B cell (primary cell): ENCODE results near the gene PRKCB. TPM values are rescaled to one million over a fixed set of nuclear protein-coding genes. Genes with fewer than 3 reads are reported as not detected.
A peak's percentile ranks its signal among the peaks of the same experiment; 100 is the strongest.

Source experiments
- ATAC-seq: fragments of 200-7000 bp; cut with Tn5 transposase; one replicate; pipeline ENCODE4 v1.10.0; 2021; ENCODE audit warnings: low read depth, mild to moderate bottlenecking, moderate number of reproducible peaks, moderate library complexity
- CTCF ChIA-PET: fragments of 350-600 bp; sonication (Branson Sonifier 250); formaldehyde crosslinking; loops from one replicate; lab custom pipeline; 2021; ENCODE audit warnings: antibody characterized with exemption, inconsistent platforms; lab: Charles Lee
- POLR2A ChIA-PET: fragments of 350-600 bp; sonication (Branson Sonifier 250); formaldehyde crosslinking; loops from one replicate; lab custom pipeline; 2021; ENCODE audit warnings: antibody characterized with exemption; lab: Charles Lee
- DNase-seq: peaks from one replicate; pipeline ENCODE4 v3.0.0; 2013
- H2AFZ ChIP-seq: 2 replicates; pipeline ENCODE4 v1.6.1; 2012; ENCODE audit warnings: mild to moderate bottlenecking, low read depth, low read length; ENCODE audit not compliant: insufficient read depth, poor library complexity, severe bottlenecking
- H3K27ac ChIP-seq, 2 donors: 1 replicate in 1 of 2; 2 replicates in 1 of 2; pipeline ENCODE4 v1.5.1; 2012 to 2013; ENCODE audit warnings: low read length in 2 of 2, mild to moderate bottlenecking in 2 of 2, moderate library complexity in 1 of 2
- H3K27me3 ChIP-seq, 4 experiments: fragments of 200-600 bp in 1 of 4; sonication (generic) in 1 of 4; replicated peaks in 1 of 4; 1 replicate in 2 of 4; 2 replicates in 2 of 4; pipeline versions ENCODE4 v1.6.1 to v1.7.0; 2013 to 2016; ENCODE audit warnings: low read length in 3 of 4, mild to moderate bottlenecking in 2 of 4, mixed read lengths in 1 of 4, moderate library complexity in 1 of 4; ENCODE audit not compliant: insufficient read depth in 4 of 4, control insufficient read depth in 3 of 4; ENCODE audit errors: control extremely low read depth in 1 of 4
- H3K36me3 ChIP-seq, 2 experiments: replicated peaks in 1 of 2; 1 replicate in 1 of 2; 2 replicates in 1 of 2; pipeline versions ENCODE4 v1.6.1 to v1.7.1; 2013; ENCODE audit warnings: low read length in 1 of 2; ENCODE audit not compliant: insufficient read depth in 2 of 2, control insufficient read depth in 1 of 2; ENCODE audit errors: control extremely low read depth in 1 of 2, extremely low read depth in 1 of 2
- H3K4me1 ChIP-seq, 2 donors: fragments of 200-600 bp in 1 of 2; sonication (generic) in 1 of 2; 1 replicate in 1 of 2; 2 replicates in 1 of 2; pipeline versions ENCODE4 v1.5.1 to v1.6.1; 2013 to 2017; ENCODE audit warnings: low read length in 2 of 2; ENCODE audit not compliant: control insufficient read depth in 2 of 2, insufficient read depth in 2 of 2
- H3K4me2 ChIP-seq: replicated peaks from 2 replicates; pipeline ENCODE3; 2012; ENCODE audit warnings: mild to moderate bottlenecking, low read depth, low read length; ENCODE audit not compliant: poor library complexity, severe bottlenecking
- H3K4me3 ChIP-seq, 5 experiments: fragments of 200-600 bp in 1 of 5; sonication (generic) in 1 of 5; 1 replicate in 3 of 5; 2 replicates in 2 of 5; pipeline versions ENCODE4 v1.5.1 to v1.7.0; 2011 to 2016; ENCODE audit warnings: low read length in 4 of 5, mild to moderate bottlenecking in 4 of 5, low read depth in 2 of 5, control low read depth in 1 of 5, moderate library complexity in 1 of 5; ENCODE audit not compliant: insufficient read depth in 1 of 5; ENCODE audit errors: control extremely low read depth in 1 of 5, extremely low read depth in 1 of 5
- H3K79me2 ChIP-seq: fragments of 200-600 bp; sonication (generic); one replicate; pipeline ENCODE4 v1.6.0; 2016; ENCODE audit warnings: low read length; ENCODE audit not compliant: control insufficient read depth, insufficient read depth
- H3K9ac ChIP-seq: fragments of 200-600 bp; sonication (generic); 2 replicates; pipeline ENCODE4 v1.6.1; 2017; ENCODE audit warnings: mild to moderate bottlenecking, low read length, moderate library complexity
- H3K9me3 ChIP-seq, 3 donors: one replicate each; pipeline versions ENCODE4 v1.6.1 to v1.7.1; 2013; ENCODE audit warnings: low read length in 2 of 3; ENCODE audit not compliant: control insufficient read depth in 2 of 3, insufficient read depth in 1 of 3; ENCODE audit errors: control extremely low read depth in 1 of 3
- H4K20me1 ChIP-seq: 2 replicates; pipeline ENCODE4 v1.6.0; 2012; ENCODE audit warnings: mild to moderate bottlenecking, low read length; ENCODE audit not compliant: insufficient read depth, control insufficient read depth, poor library complexity, severe bottlenecking
- H3K27ac Mint-ChIP-seq: one replicate; pipeline ENCODE4 v1.8.0; 2021; ENCODE audit warnings: mixed read lengths
- H3K27me3 Mint-ChIP-seq: one replicate; pipeline ENCODE4 v1.8.0; 2021; ENCODE audit warnings: mixed read lengths
- H3K4me1 Mint-ChIP-seq: one replicate; pipeline ENCODE4 v1.8.0; 2021; ENCODE audit warnings: mixed read lengths
- H3K4me3 Mint-ChIP-seq: one replicate; pipeline ENCODE4 v1.8.0; 2021; ENCODE audit warnings: mixed read lengths
- H3K9me3 Mint-ChIP-seq: one replicate; pipeline ENCODE4 v1.8.0; 2022; ENCODE audit warnings: mixed read lengths; ENCODE audit not compliant: insufficient read depth
- CTCF ChIP-seq: fragments of 200-600 bp; IDR thresholded peaks from one replicate; pipeline ENCODE4 v1.8.0; 2022; ENCODE audit warnings: antibody characterized with exemption, mild to moderate bottlenecking
- EZH2 ChIP-seq: IDR thresholded peaks from 2 replicates; pipeline ENCODE4 v1.6.1; 2012; ENCODE audit warnings: borderline replicate concordance, low read depth, mild to moderate bottlenecking, moderate library complexity, low read length; ENCODE audit not compliant: insufficient read depth, poor library complexity, severe bottlenecking
- WGBS: methylation state at CpG from one replicate; pipeline ENCODE4 v1.1.5; 2013; ENCODE audit warnings: missing lambda C conversion rate; ENCODE audit not compliant: insufficient coverage; 5-methylcytosine and 5-hydroxymethylcytosine counted together
- intact Hi-C: fragments of 100-400 bp; cut with micrococcal nuclease; formaldehyde crosslinking; loops from one replicate; pipeline ENCODE4 v1.10.0; 2022
- polyA plus RNA-seq: library from polyadenylated mRNA; depleted of rRNA; stranded (reverse); fragments of >200 nt; gene quantifications from 2 replicates; pipeline ENCODE4 v1.2.3, GENCODE V29; 2012
- total RNA-seq, 2 donors: library from RNA; stranded (reverse); fragments of 120-200 nt in 1 of 2; gene quantifications; 1 replicate in 1 of 2; 2 replicates in 1 of 2; pipeline versions ENCODE4 v1.2.3 to v1.2.4, GENCODE V29; 2013 to 2022

Gene PRKCB
- total and polyA plus RNA-seq, 2 donors (not counting 1 experiment from before 2014, with no cell fraction given) = 106 to 373 TPM

GRCh38 chr16:24007934-24008333 is 172.2 kb downstream of the PRKCB start:
- peaks cover 80 to 84% of the 10 kb centered on the region in 2 donors for H3K4me1 ChIP-seq
- TF ChIP-seq EZH2 (no peak), CTCF (no peak)
- H3K9ac ChIP-seq = no peak overlapping the region
- ChIA-PET CTCF (interaction anchor here (1.2 to 22.7 kb wide), 3 partner anchors 77 to 205 kb away, joined by 7 to 493 read pairs (median 267); no protein-coding TSS in a partner anchor), POLR2A (interaction anchor here (0.6 kb wide), 1 partner anchor 201 kb away, joined by 5 read pairs; no protein-coding TSS in a partner anchor)
- no peak overlapping the region for H2AFZ ChIP-seq
- peaks cover 7 to 39% of the 10 kb centered on the region in 2 experiments for H3K36me3 ChIP-seq
- H3K4me3 ChIP-seq = no peak overlapping the region
- H3K27me3 Mint-ChIP-seq = no peaks in the 10 kb centered on the region
- peaks cover 74% of the 10 kb centered on the region for H3K79me2 ChIP-seq
- no peaks in the 10 kb centered on the region for H3K9me3 Mint-ChIP-seq
- H3K9me3 ChIP-seq = no peaks in the 10 kb centered on the region
- no peak for ATAC-seq
- H3K4me1 Mint-ChIP-seq = peaks cover 93% of the 10 kb centered on the region
- DNase-seq = no peak
- WGBS = 100% methylated on average over 1 of the region's 1 CpG
- peak overlapping the region in 1 of 2 donors; percentile 56 for H3K27ac ChIP-seq
- peaks cover 17% of the 10 kb centered on the region for H4K20me1 ChIP-seq
- H3K27me3 ChIP-seq = no peaks in the 10 kb centered on the region
- H3K27ac Mint-ChIP-seq = peak overlapping the region; percentile 76
- no peak overlapping the region for H3K4me3 Mint-ChIP-seq
- intact Hi-C loops = no loop called here
- H3K4me2 ChIP-seq = no peak overlapping the region

GRCh38 chr16:24009098-24009497 is 173.3 kb downstream of the PRKCB start:
- no peaks in the 10 kb centered on the region for H3K9me3 Mint-ChIP-seq
- DNase-seq (no peak), ATAC-seq (no peak)
- Histone ChIP-seq H3K79me2 (peaks cover 74% of the 10 kb centered on the region), H2AFZ (no peak overlapping the region), H3K4me2 (peak overlapping the region; percentile 31), H4K20me1 (peaks cover 17% of the 10 kb centered on the region), H3K27me3 (no peaks in the 10 kb centered on the region), H3K36me3 (peaks cover 7 to 37% of the 10 kb centered on the region in 2 experiments), H3K4me1 (peaks cover 87 to 93% of the 10 kb centered on the region in 2 donors), H3K27ac (peak overlapping the region; percentile 48 to 56), H3K9me3 (no peaks in the 10 kb centered on the region), H3K4me3 (peak overlapping the region in 1 of 5 experiments; percentile 10), H3K9ac (no peak overlapping the region)
- ChIA-PET POLR2A (interaction anchor here (0.7 kb wide), 1 partner anchor 59 kb away, joined by 4 read pairs; no protein-coding TSS in a partner anchor), CTCF (interaction anchor here (0.7 to 22.7 kb wide), 17 partner anchors 16 to 206 kb away, joined by 3 to 493 read pairs (median 15); no protein-coding TSS in a partner anchor)
- H3K4me1 Mint-ChIP-seq = peaks cover 95% of the 10 kb centered on the region
- intact Hi-C loops = no loop called here
- 0% methylated on average over 1 of the region's 4 CpGs for WGBS
- peak overlapping the region; percentile 72 for H3K4me3 Mint-ChIP-seq
- H3K27ac Mint-ChIP-seq = peak overlapping the region; percentile 76
- no peaks in the 10 kb centered on the region for H3K27me3 Mint-ChIP-seq
- no peak for TF ChIP-seq EZH2
- no peak for TF ChIP-seq CTCF
